GM19397 (cell line): ENCODE measurements around the gene PCDH10.
"Not testable (repeated sequence)": the region's sequence is repeated elsewhere in the genome, so short reads cannot be mapped to it uniquely, and the experiment has no call there.

Experiments
- ATAC-seq: cut with Tn5 transposase; IDR thresholded peaks from one replicate; pipeline ENCODE4 v1.9.1; 2021; ENCODE audit warnings: mild to moderate bottlenecking, moderate library complexity; ENCODE audit not compliant: unreplicated experiment

Gene PCDH10

GRCh38 chr4:133240451-133240850 lies 91.4 kb downstream of the PCDH10 start:
- not testable (repeated sequence) for ATAC-seq
